HuH-7 (cell line): Measurements from ENCODE around the gene SRP9.
"Not testable (repeated sequence)": the region's sequence is repeated elsewhere in the genome, so short reads cannot be mapped to it uniquely, and the experiment has no call there.

Experiments used
- DNase-seq: peaks from one replicate; pipeline ENCODE4 v3.0.0; 2011; ENCODE audit warnings: low spot score

SRP9 gene

DNA sequence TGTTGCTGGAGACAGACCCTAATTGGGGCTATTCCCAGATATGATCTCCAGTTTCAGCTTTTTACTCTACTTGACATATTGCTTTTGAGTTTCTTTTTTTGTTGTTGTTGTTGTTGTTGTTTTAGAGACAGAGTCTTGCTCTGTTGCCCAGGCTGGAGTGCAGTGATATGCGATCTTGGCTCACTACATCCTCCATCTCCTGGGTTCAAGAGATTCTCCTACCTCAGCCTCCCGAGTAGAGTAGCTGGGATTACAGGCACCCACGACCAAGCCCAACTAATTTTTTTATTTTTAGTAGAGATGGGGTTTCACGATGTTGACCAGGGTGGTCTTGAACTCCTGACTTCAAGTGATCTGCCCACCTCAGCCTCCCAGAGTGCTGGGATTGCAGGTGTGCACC is 1.3 kb upstream of the SRP9 start:
- no peak for DNase-seq

DNA sequence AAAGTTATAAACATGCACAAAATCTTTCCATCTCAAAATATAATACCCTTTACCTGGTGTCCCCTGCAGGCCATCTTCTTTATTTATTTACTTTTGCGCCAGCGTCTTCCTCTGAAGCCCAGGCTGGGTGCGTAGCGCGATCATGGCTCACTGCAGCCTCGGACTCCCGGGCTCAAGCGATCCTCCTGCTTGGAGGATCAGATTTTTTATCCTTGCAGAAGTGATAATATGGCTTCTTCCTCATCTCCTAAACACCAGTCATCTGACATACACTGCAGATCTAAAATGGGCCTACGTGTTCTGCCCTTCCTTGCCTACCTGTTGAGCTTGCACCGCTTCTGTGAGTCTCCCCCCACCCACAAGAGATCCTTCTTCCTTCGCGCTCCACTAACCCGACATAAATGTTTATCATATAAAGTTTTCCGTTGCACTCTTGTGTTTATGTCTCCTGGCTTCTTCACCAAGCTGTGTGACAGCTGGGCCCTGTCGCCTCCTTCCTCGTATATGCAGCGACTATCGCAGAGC is 506 bp upstream of the SRP9 start:
- no peak for DNase-seq

GRCh38 chr1:225778337-225778669 is 677 bp downstream of the SRP9 start:
- DNase-seq = no peak

DNA sequence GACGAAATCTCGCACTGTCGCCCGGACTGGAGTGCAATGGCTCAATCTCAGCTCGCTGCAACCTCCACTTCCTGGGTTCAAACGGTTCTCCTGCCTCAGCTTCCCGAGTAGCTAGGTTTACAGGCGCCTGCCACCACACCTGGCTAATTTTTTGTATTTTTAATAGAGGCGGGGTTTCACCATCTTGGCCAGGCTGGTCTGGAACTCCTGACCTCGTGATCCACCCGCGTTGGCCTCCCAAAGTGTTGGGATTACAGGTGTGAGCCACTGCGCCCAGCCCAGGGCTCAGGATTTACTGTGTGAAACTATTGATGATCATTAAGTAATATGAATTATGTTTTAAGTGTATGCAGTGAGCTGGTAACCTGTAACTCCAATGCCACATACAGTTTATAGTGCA is 1.5 kb downstream of the SRP9 start:
- not testable (repeated sequence) for DNase-seq

DNA sequence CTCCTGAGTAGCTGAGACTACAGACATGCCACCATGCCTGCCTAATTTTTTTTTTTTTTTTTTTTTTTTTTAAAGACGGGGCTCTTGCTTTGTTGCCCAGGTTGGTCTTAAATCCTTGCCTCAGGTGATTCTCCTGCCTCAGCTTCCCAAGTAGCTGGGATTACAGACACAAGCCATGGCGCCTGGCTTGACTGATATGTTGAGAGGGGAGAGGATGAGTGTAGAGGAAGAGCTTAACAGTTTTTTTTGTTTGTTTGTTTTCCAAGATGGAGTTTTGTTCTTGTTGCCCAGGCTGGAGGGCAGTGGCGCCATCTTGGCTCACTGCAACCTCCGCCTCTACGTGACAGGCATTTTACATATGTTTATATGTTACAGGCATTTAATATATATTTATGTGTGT is 2.5 kb downstream of the SRP9 start:
- no peak for DNase-seq

DNA sequence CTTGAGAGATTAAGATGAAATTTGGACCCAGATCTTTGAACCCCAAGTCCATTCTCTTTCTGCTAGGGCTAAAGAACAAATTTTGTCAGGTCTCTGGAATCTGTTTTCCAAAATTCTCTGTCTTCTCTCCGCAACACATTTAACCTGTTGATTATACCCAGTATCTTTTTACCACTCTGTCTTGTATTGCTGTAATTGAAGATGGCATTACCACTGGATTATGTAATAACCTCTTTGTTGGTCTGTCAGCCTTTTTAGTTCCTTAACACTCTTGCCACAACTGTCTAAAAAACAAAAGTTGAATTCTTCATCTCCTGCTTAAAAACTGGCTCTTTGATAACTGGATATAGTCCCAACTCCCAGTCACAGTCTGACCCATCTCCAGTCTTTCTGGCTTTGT is 3.0 kb downstream of the SRP9 start:
- DNase-seq = no peak

DNA sequence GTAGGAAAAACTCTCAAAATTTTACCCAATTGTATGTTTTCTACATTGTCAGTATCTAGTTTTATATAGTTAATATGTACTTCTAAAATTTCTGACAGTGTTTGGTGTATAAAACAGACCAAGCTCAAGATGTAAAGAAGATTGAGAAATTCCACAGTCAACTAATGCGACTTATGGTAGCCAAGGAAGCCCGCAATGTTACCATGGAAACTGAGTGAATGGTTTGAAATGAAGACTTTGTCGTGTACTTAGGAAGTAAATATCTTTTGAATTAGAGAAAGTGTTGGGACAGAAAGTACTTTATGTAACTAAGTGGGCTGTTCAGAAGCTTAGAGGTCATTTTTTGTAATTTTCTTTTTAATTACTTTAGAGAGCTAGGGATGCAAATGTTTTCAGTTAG is 11.5 kb downstream of the SRP9 start:
- not testable (repeated sequence) for DNase-seq

GRCh38 chr1:225794954-225795353 is 17.3 kb downstream of the SRP9 start:
- no peak for DNase-seq

- DNase-seq = not testable (repeated sequence)
Measured at GRCh38 chr1:225796097-225796496, 18.5 kb downstream of the SRP9 start.

DNA sequence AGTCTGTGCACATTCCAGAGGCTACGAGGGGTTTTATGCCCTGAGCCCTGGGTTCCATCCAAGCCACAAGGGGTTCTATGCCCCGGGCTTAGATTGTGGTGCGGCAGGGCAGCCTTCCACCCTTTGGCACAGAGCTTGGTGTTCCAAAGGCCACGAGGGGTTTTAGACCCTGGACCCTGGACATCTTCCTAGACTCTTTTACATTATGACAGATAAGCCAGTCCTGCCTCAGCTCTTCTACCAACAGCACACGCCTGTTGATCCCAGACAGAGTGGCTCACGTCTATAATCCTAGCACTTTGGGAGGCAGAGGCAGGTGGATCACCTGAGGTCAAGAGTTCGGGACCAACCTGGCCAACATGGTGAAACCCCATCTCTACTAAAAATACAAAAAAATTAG is 23.5 kb downstream of the SRP9 start:
- DNase-seq = not testable (repeated sequence)

GRCh38 chr1:225806249-225806648 is 28.6 kb downstream of the SRP9 start:
- DNase-seq = no peak

DNA sequence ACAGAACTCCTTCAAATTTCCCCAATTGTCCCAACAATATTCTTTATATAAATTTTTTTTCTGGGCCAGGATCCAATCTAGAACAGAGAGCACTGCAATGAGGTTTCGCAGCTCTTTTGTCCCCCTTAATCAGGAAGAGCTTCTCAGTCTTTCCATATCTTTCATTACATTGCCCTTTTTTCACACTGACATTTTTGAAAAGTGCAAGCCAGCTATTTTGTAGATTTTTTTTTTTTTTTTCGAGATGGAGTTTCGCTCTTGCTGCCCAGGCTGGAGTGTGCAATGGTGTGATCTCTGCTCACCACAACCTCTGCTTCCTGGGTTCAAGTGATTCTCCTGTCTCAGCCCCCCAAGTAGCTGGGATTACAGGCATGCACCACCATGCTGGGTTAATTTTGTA is 29.1 kb downstream of the SRP9 start:
- DNase-seq = not testable (repeated sequence)

DNA sequence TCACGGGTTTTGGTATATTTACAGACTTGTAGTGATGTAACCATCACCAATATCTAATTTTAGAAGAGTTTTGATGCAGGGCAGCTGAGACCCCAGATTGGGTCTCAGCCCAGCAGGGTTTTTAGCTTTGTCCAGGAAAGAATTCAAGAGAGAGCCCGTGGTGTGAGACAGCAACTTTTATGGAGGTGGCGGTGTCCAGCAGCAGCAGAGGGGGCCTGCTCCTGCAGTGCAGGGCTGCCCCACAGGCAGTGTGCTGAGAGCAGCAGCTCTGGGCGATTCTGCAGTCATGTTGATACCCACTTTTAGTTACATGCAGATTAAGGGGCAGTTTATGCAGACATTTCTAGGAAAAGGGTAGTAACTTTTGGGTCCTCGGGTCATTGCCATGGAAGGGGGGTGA is 30.5 kb downstream of the SRP9 start:
- DNase-seq = no peak

- peak; percentile 98 for DNase-seq
Measured at GRCh38 chr1:225809842-225810578, 32.4 kb downstream of the SRP9 start, which contains the start of gene EPHX1. Gene EPHX1, plus strand, starts transcription at chr1:225810124. Its CDS starts 18,606 bp downstream, at chr1:225828730.

DNA sequence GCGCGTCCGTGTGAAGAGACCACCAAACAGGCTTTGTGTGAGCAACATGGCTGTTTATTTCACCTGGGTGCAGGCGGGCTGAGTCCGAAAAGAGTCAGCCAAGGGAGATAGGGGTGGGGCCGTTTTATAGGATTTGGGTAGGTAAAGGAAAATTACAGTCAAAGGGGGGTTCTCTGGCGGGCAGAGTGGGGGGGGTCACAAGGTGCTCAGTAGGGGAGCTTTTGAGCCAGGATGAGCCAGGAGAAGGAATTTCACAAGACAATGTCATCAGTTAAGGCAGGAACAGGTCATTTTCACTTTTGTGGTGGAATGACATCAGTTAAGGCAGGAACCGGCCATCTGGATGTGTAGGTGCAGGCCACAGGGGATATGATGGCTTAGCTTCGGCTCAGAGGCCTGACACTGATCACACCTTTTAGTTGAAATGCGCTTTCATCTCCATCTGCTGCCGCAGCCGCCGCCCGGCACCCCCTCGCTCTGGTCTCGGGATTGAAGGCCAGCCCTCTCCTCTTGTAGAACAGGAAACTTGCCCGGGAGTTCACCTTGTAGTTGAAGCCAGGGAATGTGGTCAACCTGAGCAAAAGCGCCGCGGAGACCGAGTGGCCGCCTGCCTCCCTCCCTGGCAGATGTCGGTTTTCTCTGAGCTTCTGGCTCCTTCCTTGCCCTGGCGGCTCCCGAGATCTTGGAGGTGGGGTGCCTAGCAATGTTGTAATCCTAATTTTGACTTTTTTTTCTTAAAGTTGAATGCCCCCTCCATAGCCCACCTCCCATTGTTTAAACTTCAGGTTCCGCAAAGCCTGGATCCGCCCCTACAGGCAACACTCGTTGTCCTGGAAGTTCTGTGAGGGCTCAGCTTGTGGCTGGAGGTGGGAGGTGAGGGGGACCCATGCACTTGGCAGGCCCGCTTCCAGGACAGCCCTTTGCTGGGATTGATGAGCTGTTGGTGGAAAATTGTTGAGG is 33.2 kb downstream of the SRP9 start:
- DNase-seq = peak; percentile 57

- peak; percentile 56 for DNase-seq
Measured at GRCh38 chr1:225811622-225812487, 34.2 kb downstream of the SRP9 start.

DNA sequence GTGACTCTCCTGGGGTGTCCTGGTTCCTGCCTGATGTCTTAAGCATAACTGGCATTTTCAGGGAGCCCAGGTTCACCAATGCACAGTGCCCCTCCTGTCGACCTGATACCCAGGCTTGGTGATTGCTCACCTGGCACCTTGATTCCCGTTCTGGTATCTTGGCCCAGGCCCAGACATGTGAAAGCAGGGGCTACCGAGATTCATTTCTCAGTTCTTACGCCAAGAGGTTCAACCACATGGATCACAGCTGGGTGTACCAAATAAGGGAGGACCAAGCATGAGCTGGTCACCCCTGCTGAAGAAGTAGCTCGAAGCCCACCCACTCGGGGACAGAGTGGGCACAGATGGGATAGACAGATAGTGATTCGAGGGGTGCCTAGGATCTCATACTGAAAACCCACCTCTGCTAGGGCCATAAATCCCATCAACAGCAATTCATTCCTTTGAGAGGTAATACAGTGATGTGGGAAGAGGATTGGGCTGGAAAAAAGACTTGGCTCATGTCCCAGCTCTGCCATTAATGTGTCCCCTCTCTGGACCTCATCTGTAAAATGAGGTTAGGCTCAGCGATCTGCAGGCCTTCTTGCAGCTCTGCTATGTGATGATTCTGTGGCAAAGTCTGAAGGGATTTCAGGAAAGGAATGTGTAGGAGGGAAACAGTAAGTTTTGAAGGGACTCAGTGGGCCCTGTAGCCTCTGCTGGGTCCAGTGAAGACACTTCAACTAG is 35.0 kb downstream of the SRP9 start:
- no peak for DNase-seq

DNA sequence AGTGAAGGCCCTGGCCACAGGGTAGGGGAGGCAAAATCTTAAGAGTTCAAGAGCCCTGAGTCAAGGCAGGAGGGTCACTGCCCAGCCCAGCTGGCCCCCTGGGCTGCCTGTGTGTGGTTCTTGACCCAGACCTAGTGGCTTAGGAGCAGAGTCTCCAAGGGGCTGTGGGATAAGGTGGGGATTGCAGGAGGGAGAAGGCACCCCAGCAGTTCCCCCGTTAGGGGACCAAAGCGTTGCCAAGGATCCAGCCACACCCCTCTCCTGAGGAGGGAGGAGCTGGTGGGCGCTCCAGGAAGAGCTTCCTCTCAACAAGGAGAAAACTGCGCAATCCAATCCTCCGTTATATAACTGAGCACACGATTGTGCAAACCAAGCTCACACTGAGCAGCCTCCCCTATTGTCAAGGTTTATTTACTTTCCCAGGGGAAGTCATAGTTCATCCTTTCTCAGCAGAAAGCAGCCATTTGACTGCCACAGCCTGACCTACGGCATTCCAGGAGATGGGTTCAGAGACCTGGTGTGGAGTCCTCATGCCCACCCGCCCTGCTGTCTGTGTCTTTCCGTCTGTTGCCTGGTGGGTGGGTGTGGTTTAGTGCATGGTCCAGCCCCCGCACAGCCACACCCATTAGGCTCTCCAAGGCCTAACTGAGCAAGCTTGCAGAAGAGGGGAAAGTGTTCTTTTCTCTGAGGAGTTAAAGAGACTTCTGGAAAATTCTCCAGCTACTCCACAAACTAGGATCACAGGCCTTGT is 35.8 kb downstream of the SRP9 start:
- DNase-seq = peak; percentile 93

GRCh38 chr1:225814381-225814780 is 36.8 kb downstream of the SRP9 start:
- no peak for DNase-seq

- DNase-seq = not testable (repeated sequence)
Measured at GRCh38 chr1:225815090-225815489, 37.5 kb downstream of the SRP9 start.
